NCI-H2081 (cell line): ENCODE data around the gene TEX50.
"Not testable (repeated sequence)": the region's sequence is repeated elsewhere in the genome, so short reads cannot be mapped to it uniquely, and the experiment has no call there.

ENCODE experiments used
- DNase-seq, 2 experiments: peaks; one replicate each; lab custom pipeline; 2025; lab: John Stamatoyannopoulos, UW

Gene TEX50, protein sequence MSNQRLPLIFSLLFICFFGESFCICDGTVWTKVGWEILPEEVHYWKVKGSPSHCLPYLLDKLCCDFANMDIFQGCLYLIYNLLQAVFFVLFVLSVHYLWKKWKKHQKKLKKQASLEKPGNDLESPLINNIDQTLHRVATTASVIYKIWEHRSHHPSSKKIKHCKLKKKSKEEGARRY

GRCh38 chr1:173635116-173635515 is at the start of gene TEX50:
TSS of gene TEX50 (plus strand) at chr1:173635338. CDS start at chr1:173635522, 184 bp downstream.
- no peak for DNase-seq

- no peak for DNase-seq
These were observed 44.6 kb upstream of the TEX50 start for GRCh38 chr1:173590557-173590956.

GRCh38 chr1:173591138-173591537 is 44.0 kb upstream of the TEX50 start:
- not testable (repeated sequence) for DNase-seq

DNA sequence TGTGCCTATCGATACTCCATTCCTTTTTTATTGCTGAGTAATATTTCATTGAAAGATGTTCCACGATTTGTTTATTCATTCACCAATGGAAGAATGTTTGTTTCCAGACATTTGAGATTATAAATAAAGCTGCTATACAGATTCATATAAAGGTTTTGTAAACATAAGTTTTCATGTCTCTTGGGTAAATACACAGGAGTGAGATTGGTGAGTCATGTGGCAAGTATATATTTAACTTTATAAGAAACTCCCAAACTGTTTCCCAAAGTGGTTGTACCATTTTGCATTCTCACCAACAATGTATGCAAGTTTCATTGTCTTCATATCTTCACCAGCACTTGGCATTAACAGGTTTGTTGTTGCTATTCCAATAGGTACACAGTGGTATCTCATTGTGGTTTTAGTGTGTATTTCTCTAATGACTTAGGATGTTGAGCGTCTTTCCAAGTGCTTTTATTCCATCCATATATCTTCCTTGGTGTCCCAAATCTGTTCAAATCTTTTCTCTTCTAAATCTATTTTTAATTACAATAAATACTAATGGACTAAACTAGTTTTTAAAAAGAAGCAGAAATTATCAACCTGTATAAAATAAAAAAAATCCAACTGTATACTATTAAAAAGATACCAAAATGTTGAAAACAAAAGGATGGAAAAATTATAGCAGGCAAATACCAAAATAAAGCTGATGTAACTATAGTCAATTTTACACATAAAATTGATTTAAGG is 38.9 kb upstream of the TEX50 start:
- no peak for DNase-seq

DNA sequence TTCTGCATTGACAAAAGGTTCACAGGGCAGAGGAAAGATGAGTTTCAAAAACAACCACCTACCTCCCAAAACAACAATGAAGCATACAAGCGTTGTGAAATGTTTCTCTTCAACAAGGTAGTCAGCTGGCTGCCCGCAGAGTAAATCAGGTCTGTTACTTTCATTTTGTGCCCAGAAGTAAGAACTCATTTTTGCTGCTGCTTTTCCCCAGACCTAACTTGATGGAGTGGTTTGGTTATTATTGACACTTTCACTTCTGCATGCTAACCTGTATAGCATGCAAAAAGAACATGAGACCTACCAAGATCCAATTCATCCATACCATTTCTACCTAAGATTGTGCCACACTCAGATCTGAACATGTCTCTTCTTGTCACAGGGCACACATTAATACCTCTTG is 33.5 kb upstream of the TEX50 start:
- DNase-seq: no peak

DNA sequence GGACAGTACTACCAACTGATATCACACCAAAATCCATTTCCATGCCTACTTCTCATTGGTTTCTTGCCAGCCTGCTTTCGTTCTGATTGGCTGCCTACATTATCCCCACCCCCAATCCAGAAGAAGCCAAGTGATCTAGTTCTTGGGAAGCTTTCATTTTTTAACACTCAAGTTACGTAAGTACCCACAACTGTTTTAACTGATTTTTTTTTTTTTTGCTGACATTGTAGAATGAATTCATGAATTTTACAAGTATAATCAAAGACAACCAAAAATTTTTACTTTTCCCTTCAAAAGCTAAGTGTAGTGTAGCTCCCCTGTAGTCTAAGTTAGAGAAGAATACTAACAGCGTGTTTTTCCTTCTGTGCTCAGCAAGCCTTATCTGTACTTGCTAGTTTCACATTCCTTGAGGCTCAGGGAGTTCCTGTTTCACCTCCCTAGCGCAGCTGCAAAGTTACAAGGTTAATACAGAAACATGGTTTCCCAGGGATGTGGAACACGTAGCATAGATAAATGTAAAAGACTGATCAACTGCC is 32.0 kb upstream of the TEX50 start, which contains the start of gene SLC9C2:
SLC9C2 (minus strand) TSS at position 17 of the 536 bp plus-strand sequence. CDS start 1,296 bp downstream, outside the sequence.
- DNase-seq: no peak

DNA sequence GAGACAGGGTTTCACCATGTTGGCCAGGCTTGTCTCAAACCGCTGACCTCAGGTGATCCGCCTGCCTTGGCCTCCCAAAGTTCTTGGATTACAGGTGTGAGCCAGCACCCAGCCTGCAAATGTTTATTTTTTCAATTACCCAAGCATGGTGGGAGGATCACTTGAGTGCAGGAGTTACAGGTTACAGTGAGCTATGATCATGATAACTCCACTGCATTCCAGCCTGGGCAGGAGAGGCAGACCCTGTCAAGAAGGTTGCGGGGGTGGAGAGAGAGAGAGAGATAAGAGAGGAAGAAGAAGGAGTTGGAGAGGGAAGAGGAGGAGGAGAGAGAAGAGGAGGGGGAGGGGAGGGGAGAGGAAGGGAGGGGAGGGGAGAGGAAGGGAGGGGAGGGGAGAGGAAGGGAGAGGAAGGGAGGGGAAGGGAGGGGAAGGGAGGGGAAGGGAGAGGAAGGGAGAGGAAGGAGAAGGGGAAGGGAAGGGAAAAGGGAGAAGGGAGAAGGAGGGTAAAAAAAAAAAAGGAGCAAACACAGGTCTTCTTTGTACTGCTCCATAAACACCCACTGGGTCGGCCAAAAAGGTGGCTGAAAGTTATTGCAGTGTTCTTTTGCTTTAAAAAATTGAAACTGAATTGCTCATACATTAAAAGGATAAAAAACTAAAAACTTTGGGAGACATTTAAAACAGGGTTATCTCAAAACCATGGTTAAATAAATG is 26.5 kb upstream of the TEX50 start:
- no peak for DNase-seq

DNA sequence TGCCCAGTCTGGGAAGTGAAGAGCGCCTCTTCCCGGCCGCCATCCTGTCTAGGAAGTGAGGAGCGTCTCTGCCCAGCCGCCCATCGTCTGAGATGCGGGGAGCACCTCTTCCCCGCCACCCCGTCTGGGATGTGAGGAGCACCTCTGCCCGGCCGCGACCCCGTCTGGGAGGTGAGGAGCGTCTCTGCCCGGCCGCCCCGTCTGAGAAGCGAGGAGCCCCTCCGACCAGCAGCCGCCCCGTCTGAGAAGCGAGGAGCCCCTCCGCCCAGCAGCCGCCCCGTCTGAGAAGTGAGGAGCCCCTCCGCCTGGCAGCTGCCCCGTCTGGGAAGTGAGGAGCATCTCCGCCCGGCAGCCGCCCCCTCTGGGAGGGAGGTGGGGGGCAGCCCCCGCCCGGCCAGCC is 22.1 kb upstream of the TEX50 start:
- not testable (repeated sequence) for DNase-seq

GRCh38 chr1:173616859-173617258 is 18.3 kb upstream of the TEX50 start:
- DNase-seq: no peak

DNA sequence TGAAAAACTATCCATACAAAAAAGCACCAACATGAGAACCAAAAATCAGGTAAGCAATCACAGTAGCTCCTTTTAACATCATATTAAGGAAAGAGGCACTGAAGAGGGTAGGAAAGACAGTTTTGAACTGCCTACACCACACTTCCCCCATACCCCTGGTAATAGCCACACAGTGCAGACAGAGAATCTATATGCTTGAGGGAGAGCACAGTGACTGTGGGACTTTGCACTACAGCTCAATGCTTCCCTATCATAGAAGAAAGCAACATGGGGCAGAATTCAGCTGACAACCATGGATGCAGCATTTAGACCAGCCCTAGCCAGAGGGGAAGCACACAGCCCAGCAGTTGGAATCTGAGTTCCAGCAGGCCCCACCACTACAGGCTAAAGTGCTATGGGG is 7.9 kb upstream of the TEX50 start:
- no peak for DNase-seq

DNA sequence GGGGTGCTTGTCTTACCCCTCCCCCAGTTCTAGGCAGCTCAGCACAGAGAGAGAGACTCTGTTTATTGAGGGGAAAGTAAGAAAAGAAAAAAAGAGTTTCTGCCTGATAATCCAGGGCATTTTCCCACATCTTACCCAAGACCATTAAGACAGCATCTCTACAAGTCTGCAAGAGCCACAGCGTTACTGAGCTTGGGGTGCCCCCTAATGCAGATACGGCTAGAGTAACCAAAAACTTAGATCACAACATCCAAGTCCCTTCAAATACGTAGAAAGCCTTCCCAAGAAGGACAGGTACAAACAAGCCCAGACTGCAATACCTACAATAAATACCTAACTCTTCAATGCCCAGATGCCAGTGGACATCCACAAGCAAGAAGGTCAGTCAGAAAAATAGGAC is 6.2 kb upstream of the TEX50 start:
- DNase-seq: no peak

DNA sequence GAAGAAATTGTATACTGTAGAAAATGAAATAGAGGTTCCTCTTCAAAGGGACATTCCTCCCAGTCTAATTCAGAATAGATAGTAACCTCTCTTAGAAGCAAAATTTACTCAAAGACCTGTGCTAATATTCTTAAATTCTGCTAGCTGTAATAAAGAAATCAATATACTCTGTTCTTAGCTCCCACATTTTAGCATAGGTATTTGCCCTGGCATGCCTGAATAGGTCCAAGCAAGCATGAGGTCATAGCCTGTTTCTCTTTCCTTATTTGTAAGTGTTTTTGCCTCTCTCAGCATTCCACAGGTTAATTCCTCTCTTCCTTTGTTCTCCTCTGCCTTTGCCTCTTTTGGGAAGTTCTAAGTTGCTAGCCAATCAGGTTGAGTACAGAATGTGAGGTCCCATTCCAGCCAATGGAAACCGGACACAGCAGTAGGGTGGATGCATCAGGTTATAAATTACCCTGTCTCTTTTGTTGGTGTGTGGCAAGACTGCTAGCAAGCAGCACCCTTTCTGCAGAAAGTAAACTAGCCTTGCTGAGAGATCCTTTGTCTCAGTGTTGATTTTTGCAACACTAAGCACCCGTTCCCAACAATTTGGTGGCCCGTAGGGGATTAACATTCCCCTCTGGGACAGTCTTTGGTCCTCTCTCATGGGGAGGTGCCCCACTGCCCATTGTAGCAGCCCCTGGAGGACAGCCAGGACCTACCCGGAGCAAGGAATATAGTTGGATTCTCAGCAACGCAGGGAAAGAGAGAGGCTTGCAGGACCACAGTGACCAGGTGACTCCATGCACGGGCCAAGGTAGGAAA is 2.3 kb downstream of the TEX50 start:
- not testable (repeated sequence) for DNase-seq

- DNase-seq: no peak
These were observed 3.2 kb downstream of the TEX50 start for GRCh38 chr1:173638043-173639021.

DNA sequence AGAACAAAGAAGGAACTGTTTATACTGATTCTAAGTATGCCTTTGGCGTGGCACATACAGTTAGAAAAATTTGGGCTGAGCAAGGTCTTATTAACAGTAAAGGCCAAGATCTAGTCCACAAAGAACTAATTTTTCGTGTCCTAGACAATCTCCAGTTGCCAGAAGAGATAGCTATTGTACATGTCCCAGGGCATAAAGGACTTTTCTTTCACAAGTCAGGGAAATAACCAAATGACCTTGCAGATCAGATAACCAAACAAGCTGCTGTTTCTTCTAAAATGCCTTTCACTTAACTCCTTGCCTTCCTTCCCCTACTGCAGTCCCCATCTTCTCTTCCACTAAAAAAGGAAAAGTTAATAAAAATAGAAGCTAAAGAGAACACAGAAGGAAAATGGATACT is 4.0 kb downstream of the TEX50 start:
- DNase-seq: no peak

- DNase-seq: peak in 1 of 2 experiments; percentile 28
These were observed 7.5 kb downstream of the TEX50 start for GRCh38 chr1:173642450-173643139.

GRCh38 chr1:173646656-173647055 is 11.5 kb downstream of the TEX50 start:
- no peak for DNase-seq

- no peak for DNase-seq
These were observed 13.9 kb downstream of the TEX50 start for GRCh38 chr1:173648880-173649605.

- DNase-seq: no peak
These were observed 25.2 kb downstream of the TEX50 start for GRCh38 chr1:173660306-173660705.

DNA sequence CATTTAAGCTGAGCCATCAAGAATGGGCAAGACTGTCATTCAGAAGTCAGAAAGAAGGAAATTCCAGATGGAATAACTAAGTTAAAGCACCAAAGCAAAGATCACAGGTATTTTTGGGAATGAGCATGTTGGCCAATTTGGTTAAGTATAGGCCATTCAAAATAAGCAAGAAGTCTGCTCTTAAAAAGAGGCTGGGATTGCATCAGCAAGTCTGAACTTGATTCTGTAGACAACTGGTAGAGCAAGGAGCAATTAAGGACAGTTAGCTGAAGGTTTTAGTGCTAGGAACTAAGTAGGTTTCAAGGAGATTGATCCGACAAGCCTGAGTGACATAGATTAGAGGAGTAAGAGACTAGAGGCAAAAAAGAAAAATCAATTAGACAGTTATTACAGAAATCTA is 26.1 kb downstream of the TEX50 start:
- no peak for DNase-seq
